SH-SY5Y (cell line): ENCODE data around the gene SUCLG2.

ENCODE experiments used
- GATA2 ChIP-seq: IDR thresholded peaks from 2 replicates; pipeline ENCODE4 v1.6.1; 2011; ENCODE audit warnings: mild to moderate bottlenecking, low read depth, low read length
- GATA3 ChIP-seq: IDR thresholded peaks from 2 replicates; pipeline ENCODE4 v1.6.1; 2011; ENCODE audit warnings: low read depth, mild to moderate bottlenecking, low read length, moderate library complexity

- TF ChIP-seq GATA2 = no peak
- TF ChIP-seq GATA3 = no peak
These were observed 270.4 kb downstream of the SUCLG2 start for GRCh38 chr3:67384016-67384415.
